ENCODE results near the gene GAB1. TPM values are rescaled to one million over a fixed set of nuclear protein-coding genes. Genes with fewer than 3 reads are reported as not detected.

The GAB1 gene
- total and polyA plus RNA-seq, 2 donors (not counting 1 experiment from before 2014, with no cell fraction given), result 4.7 to 10.8 TPM

DNA sequence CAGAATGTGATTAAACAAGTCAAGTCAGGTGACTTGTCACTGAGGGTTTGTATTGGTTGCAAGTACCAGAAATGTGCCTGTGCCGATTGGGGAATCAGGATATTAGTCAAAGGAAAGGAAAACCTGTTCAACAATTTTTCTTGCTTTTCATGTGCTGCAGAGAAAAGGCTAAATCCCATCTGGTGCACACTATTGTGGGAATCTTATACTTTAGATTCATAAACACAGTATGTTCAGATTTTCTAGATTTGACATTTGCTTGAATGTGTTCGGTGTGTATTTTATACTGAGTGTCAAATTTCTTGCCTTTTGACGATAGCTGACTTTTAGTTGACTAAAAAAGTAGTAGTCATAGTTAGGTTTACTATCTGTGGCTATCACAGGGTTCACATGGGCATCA is 37.6 kb downstream of the GAB1 start:
- CTCF ChIA-PET, result interaction anchor here (4.1 kb wide), 1 partner anchor 16 kb away, joined by 22 read pairs; no protein-coding TSS in a partner anchor
- Histone ChIP-seq H4K20me1 (ENCODE audit: control insufficient read depth, insufficient read depth, low read length, poor library complexity, severe bottlenecking) (no peaks in the 10 kb centered on the region), H2AFZ (ENCODE audit: insufficient read depth, low read depth, low read length, poor library complexity, severe bottlenecking) (no peak overlapping the region), H3K9me3 (ENCODE audit: control extremely low read depth in 1 of 3, control insufficient read depth in 2 of 3, insufficient read depth in 1 of 3, low read length in 2 of 3) (no peaks in the 10 kb centered on the region), H3K4me3 (ENCODE audit: control extremely low read depth in 1 of 5, extremely low read depth in 1 of 5, insufficient read depth in 1 of 5, low read depth in 2 of 5, low read length in 4 of 5) (no peak overlapping the region), H3K27me3 (replicated peaks in 1 of 4; ENCODE audit: control extremely low read depth in 1 of 4, control insufficient read depth in 3 of 4, insufficient read depth in 4 of 4, low read length in 3 of 4) (no peaks in the 10 kb centered on the region), H3K4me1 (ENCODE audit: control insufficient read depth in 2 of 2, insufficient read depth in 2 of 2, low read length in 2 of 2) (peaks cover 53 to 56% of the 10 kb centered on the region in 2 donors), H3K27ac (ENCODE audit: low read length in 2 of 2) (no peak overlapping the region), H3K9ac (ENCODE audit: low read length) (no peak overlapping the region), H3K79me2 (ENCODE audit: control insufficient read depth, insufficient read depth, low read length) (peaks cover 55% of the 10 kb centered on the region), H3K4me2 (replicated peaks; ENCODE audit: low read depth, low read length, poor library complexity, severe bottlenecking) (no peak overlapping the region), H3K36me3 (replicated peaks in 1 of 2; ENCODE audit: control extremely low read depth in 1 of 2, control insufficient read depth in 1 of 2, extremely low read depth in 1 of 2, insufficient read depth in 2 of 2, low read length in 1 of 2) (no peaks in the 10 kb centered on the region)
- intact Hi-C loops (cut with micrococcal nuclease), result no loop called here
- ATAC-seq (ENCODE audit: low read depth), result no peak
- TF ChIP-seq CTCF (IDR thresholded peaks at IDR 0.05), result no peak
- no peak for TF ChIP-seq EZH2 (IDR thresholded peaks at IDR 0.05; ENCODE audit: borderline replicate concordance, insufficient read depth, low read depth, low read length, poor library complexity, severe bottlenecking)
- Mint-ChIP-seq H3K4me3 (no peak overlapping the region), H3K9me3 (ENCODE audit: insufficient read depth) (peaks cover 2% of the 10 kb centered on the region), H3K4me1 (peaks cover 63% of the 10 kb centered on the region), H3K27me3 (no peaks in the 10 kb centered on the region), H3K27ac (no peak overlapping the region)
- 100% methylated on average over 2 of the region's 3 CpGs for WGBS (ENCODE audit: insufficient coverage)
- no peak for DNase-seq
- POLR2A ChIA-PET, result no interaction called here

DNA sequence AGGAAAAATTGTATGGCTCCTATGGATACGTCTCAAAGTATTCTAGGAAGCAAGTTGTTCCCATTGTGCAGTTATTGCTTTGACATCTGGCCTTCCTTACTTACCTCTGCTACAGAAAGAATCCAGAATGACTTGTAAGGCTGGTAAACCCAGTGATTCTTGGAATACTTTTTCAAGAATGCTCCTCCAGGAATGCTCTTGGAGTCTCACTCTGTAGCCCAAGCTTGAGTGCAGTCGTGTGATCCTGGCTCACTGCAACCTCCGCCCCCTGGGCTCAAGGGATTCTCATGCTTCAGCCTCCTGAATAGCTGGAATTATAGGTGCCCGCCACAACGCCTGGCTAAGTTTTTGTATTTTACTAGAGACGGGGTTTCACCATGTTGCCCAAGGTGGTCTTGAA is 38.1 kb downstream of the GAB1 start:
- Mint-ChIP-seq H3K9me3 (ENCODE audit: insufficient read depth) (peaks cover 2% of the 10 kb centered on the region), H3K27me3 (no peaks in the 10 kb centered on the region), H3K27ac (no peak overlapping the region), H3K4me3 (no peak overlapping the region), H3K4me1 (peaks cover 65% of the 10 kb centered on the region)
- no peak overlapping the region for H3K4me2 ChIP-seq (replicated peaks; ENCODE audit: low read depth, low read length, poor library complexity, severe bottlenecking)
- H3K79me2 ChIP-seq (ENCODE audit: control insufficient read depth, insufficient read depth, low read length), result peaks cover 57% of the 10 kb centered on the region
- no peak overlapping the region for H2AFZ ChIP-seq (ENCODE audit: insufficient read depth, low read depth, low read length, poor library complexity, severe bottlenecking)
- no peak for DNase-seq
- no peaks in the 10 kb centered on the region for H4K20me1 ChIP-seq (ENCODE audit: control insufficient read depth, insufficient read depth, low read length, poor library complexity, severe bottlenecking)
- no peaks in the 10 kb centered on the region for H3K9me3 ChIP-seq (ENCODE audit: control extremely low read depth in 1 of 3, control insufficient read depth in 2 of 3, insufficient read depth in 1 of 3, low read length in 2 of 3)
- ChIA-PET POLR2A (no interaction called here), CTCF (interaction anchor here (0.9 to 4.1 kb wide), 8 partner anchors 10 to 207 kb away, joined by 3 to 22 read pairs (median 4); no protein-coding TSS in a partner anchor)
- TF ChIP-seq EZH2 (IDR thresholded peaks at IDR 0.05; ENCODE audit: borderline replicate concordance, insufficient read depth, low read depth, low read length, poor library complexity, severe bottlenecking), result no peak
- no peak for TF ChIP-seq CTCF (IDR thresholded peaks at IDR 0.05)
- H3K27ac ChIP-seq (ENCODE audit: low read length in 2 of 2), result no peak overlapping the region
- no peak for ATAC-seq (ENCODE audit: low read depth)
- no peak overlapping the region for H3K4me3 ChIP-seq (ENCODE audit: control extremely low read depth in 1 of 5, extremely low read depth in 1 of 5, insufficient read depth in 1 of 5, low read depth in 2 of 5, low read length in 4 of 5)
- peaks cover 50 to 57% of the 10 kb centered on the region in 2 donors for H3K4me1 ChIP-seq (ENCODE audit: control insufficient read depth in 2 of 2, insufficient read depth in 2 of 2, low read length in 2 of 2)
- no peaks in the 10 kb centered on the region for H3K36me3 ChIP-seq (replicated peaks in 1 of 2; ENCODE audit: control extremely low read depth in 1 of 2, control insufficient read depth in 1 of 2, extremely low read depth in 1 of 2, insufficient read depth in 2 of 2, low read length in 1 of 2)
- intact Hi-C loops (cut with micrococcal nuclease), result loop anchor here (1.0 to 5.0 kb wide), 2 partner anchors 37 to 108 kb away; partner anchors contain the start of gene GAB1
- no peak overlapping the region for H3K9ac ChIP-seq (ENCODE audit: low read length)
- no peaks in the 10 kb centered on the region for H3K27me3 ChIP-seq (replicated peaks in 1 of 4; ENCODE audit: control extremely low read depth in 1 of 4, control insufficient read depth in 3 of 4, insufficient read depth in 4 of 4, low read length in 3 of 4)
- 77% methylated on average over 6 of the region's 6 CpGs for WGBS (ENCODE audit: insufficient coverage)
